Body of pancreas (tissue), 4 donors: ENCODE results near the gene NPEPPS. TPM values are rescaled to one million over a fixed set of nuclear protein-coding genes. Genes with fewer than 3 reads are reported as not detected.

ENCODE experiments used
- ATAC-seq: fragments of 150-250 bp; one replicate; pipeline ENCODE4 v1.9.1; 2016
- DNase-seq, 4 donors: peaks; one replicate each; pipeline ENCODE4 v3.0.0-alpha.2; 2019
- H3K27ac ChIP-seq, 4 donors: fragments of 200-600 bp; sonication (generic); 1 replicate in 3 of 4; 2 replicates in 1 of 4; pipeline versions ENCODE4 v1.5.1 to v1.6.1; 2016 to 2019; ENCODE audit warnings: mild to moderate bottlenecking in 1 of 4, mixed read lengths in 1 of 4, moderate library complexity in 1 of 4
- H3K27me3 ChIP-seq, 2 donors: fragments of 200-600 bp; sonication (generic); one replicate each; pipeline ENCODE4 v1.6.0; 2016; ENCODE audit warnings: mild to moderate bottlenecking in 1 of 2
- H3K36me3 ChIP-seq, 2 donors: fragments of 200-600 bp; sonication (generic); replicated peaks in 1 of 2; 2 replicates each; pipeline ENCODE4 v1.5.1; 2016; ENCODE audit warnings: low read depth in 2 of 2; ENCODE audit not compliant: insufficient read depth in 1 of 2
- H3K4me1 ChIP-seq: fragments of 200-600 bp; sonication (generic); one replicate; pipeline ENCODE4 v1.6.0; 2016
- H3K4me3 ChIP-seq, 2 donors: fragments of 200-600 bp; sonication (generic); 1 replicate in 1 of 2; 2 replicates in 1 of 2; pipeline ENCODE4 v1.5.1; 2016 to 2019
- H3K9me3 ChIP-seq, 3 donors: fragments of 200-600 bp; sonication (generic); 1 replicate in 2 of 3; 2 replicates in 1 of 3; pipeline ENCODE4 v1.5.1; 2016
- POLR2A ChIP-seq, 3 donors: fragments of 450-650 bp; IDR thresholded peaks; one replicate each; pipeline ENCODE4 v1.6.1; 2016; ENCODE audit warnings: antibody characterized with exemption in 3 of 3, mild to moderate bottlenecking in 2 of 3
- WGBS, 2 donors: methylation state at CpG; one replicate each; pipeline ENCODE4 v1.1.5; 2017; 5-methylcytosine and 5-hydroxymethylcytosine counted together
- intact Hi-C: fragments of 100-400 bp; cut with DNase I; formaldehyde crosslinking; loops from one replicate; pipeline ENCODE4 v1.15.1; 2023
- total RNA-seq, 2 donors: library from RNA; depleted of rRNA; stranded (reverse); fragments of >200 nt; gene quantifications; one replicate each; pipeline ENCODE4 v1.1.0, GENCODE V29; 2016
- TF ChIP-seq, protein P1 (sequence below), 7 experiments: fragments of 450-650 bp in 4 of 7; fragments of 200-600 bp in 3 of 7; sonication (generic) in 3 of 7; IDR thresholded peaks; one replicate each; pipeline ENCODE4 v1.5.1; 2016 to 2019; ENCODE audit warnings: antibody characterized with exemption in 7 of 7

NPEPPS gene
- total RNA-seq, 2 donors from 2014 or later: 77.5 to 92.4 TPM

DNA sequence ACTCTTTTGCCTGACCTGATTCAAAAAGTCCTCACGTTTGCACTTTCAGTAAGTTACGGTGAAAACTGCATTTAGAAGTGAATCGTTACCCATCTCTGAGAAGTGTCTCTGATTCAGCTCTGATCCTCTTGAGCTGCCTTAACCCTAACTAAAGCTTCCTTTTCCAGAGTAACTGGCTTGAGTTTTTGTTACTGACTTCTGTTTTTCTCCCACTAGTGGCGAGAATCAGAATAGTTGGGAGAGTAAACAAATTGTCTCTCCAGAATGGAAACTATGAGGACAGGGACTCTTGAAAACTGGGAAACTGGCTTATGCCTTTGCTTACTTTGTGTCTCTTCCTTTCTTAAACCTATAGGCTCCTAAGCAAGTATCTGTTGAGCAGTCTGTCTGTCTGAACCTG lies 87.5 kb downstream of the NPEPPS start:
- intact Hi-C loops: loop anchor here (10.0 kb wide), 2 partner anchors 124 to 394 kb away; no protein-coding TSS in a partner anchor
- WGBS, 2 donors: 64 to 75% methylated on average over 4 of the region's 4 CpGs
- H3K36me3 ChIP-seq: peaks cover 8 to 12% of the 10 kb centered on the region in 2 donors

DNA sequence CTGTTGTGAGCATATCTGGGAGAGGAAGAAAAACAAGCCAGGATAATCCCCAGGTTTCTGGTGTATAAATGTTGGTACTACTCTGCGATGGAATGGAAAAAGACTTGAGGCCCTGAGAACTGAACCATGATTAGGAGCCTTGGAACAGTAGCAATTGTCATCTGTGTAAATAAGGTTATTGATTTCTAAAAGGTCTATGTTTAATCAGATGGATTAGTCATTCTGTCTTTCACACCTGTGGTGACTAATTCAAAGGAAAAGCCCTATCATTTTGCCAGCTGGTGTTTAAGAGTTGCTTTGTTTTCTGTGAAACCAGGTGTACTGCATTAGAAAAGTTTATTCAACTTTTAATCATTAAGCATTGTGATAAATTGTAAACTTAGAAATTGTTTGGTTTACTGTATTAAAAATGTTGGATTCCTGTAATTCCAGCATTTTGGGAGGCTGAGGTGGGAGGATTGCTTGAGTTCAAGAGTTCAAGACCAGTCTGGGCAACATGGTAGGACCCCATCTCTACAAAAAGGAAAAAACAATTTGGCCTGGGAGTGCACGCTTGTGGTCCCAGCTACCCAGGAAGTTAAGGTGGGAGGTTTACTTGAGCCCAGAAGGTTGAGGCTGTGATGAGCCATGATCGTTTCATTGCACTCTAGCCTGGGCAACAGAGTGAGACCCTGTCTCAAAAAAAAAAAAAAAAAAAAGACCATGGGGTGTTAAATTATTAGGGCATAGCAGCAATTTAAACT lies 89.8 kb downstream of the NPEPPS start:
- DNase-seq: no peak
- WGBS, 2 donors: 56 to 58% methylated on average over 3 of the region's 3 CpGs
- no peaks in the 10 kb centered on the region for H3K27me3 ChIP-seq
- peaks cover 24% of the 10 kb centered on the region for H3K4me1 ChIP-seq
- H3K9me3 ChIP-seq: no peaks in the 10 kb centered on the region
- no peak overlapping the region for H3K4me3 ChIP-seq
- H3K27ac ChIP-seq: peak overlapping the region in 3 of 4 donors; percentile 3 to 58 (median 33)
- TF ChIP-seq, protein P1, sequence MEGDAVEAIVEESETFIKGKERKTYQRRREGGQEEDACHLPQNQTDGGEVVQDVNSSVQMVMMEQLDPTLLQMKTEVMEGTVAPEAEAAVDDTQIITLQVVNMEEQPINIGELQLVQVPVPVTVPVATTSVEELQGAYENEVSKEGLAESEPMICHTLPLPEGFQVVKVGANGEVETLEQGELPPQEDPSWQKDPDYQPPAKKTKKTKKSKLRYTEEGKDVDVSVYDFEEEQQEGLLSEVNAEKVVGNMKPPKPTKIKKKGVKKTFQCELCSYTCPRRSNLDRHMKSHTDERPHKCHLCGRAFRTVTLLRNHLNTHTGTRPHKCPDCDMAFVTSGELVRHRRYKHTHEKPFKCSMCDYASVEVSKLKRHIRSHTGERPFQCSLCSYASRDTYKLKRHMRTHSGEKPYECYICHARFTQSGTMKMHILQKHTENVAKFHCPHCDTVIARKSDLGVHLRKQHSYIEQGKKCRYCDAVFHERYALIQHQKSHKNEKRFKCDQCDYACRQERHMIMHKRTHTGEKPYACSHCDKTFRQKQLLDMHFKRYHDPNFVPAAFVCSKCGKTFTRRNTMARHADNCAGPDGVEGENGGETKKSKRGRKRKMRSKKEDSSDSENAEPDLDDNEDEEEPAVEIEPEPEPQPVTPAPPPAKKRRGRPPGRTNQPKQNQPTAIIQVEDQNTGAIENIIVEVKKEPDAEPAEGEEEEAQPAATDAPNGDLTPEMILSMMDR (IDR thresholded peaks at IDR 0.05): no peak
- no peak for TF ChIP-seq POLR2A (IDR thresholded peaks at IDR 0.05)
- intact Hi-C loops: no loop called here
- ATAC-seq: peak; percentile 56
- peaks cover 7 to 8% of the 10 kb centered on the region in 2 donors for H3K36me3 ChIP-seq

More for the DNA sequence above, 87.5 kb downstream of the NPEPPS start:
- peaks cover 24% of the 10 kb centered on the region for H3K4me1 ChIP-seq
- no peak overlapping the region for H3K4me3 ChIP-seq
- DNase-seq (no peak), ATAC-seq (no peak)
- H3K9me3 ChIP-seq: no peaks in the 10 kb centered on the region
- TF ChIP-seq, protein P1 (IDR thresholded peaks at IDR 0.05): peak in 2 of 7 experiments; percentile 8 to 18
- TF ChIP-seq POLR2A (IDR thresholded peaks at IDR 0.05): no peak
- H3K27me3 ChIP-seq: no peaks in the 10 kb centered on the region
- H3K27ac ChIP-seq: peak overlapping the region in 1 of 4 donors; percentile 22

DNA sequence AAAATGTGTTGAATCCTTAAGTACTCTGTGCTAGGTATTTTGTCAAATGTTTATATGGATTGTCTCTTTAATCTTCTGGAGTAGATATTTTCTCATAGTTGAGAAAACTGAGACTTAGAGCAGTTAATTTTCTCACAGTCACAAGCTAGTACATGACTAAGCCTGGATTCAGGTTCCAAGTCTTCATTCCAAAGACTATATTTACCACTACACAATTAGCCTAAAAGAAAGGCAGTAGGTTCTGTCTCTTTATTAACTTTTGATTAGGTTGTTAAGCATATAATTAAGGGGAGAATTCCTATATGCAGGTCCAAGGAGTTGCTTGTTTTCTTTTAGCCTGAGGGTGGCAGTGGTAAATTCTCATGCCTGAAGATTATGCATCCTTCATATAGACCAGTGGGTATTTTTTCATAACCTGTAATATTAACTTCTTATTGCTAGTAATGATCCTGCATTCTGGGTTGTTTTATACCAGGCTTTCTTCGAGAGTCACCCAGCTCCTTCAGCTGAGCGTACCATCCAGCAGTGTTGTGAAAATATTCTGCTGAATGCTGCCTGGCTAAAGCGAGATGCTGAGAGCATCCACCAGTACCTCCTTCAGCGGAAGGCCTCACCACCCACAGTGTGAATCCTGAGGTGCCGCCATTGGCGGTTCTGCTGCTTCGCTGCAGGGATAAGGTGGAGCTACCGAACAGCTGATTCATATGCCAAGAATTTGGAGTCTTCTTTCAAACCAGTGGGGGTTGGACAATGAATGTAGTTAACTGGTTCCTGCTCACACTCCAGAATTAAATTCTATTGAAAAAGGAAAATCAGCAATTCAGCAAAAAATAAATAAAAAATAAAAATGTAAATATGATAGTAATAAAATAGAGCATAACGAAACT lies 90.6 kb downstream of the NPEPPS start:
- 66 to 74% methylated on average over 9 of the region's 9 CpGs for WGBS, 2 donors
- H3K36me3 ChIP-seq: peaks cover 7 to 8% of the 10 kb centered on the region in 2 donors
- no peak for ATAC-seq

DNA sequence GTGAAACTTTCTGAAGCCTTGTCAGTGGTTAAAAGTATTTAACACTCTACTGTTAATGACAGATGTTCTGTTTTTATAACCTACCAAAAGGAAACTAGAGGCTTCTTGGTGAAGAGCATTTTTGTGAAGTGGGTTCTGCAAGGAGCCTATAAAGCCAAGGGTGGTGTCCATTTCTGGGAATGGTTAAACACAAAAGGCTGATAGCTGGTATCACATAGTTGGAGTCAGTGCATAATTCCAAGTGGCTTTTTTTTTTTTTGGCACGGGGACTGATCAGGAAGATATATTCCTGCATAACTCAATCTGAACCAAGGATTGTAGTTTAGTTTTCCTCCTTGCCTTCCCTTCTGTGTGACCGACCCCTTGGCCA lies 91.3 kb downstream of the NPEPPS start:
- Histone ChIP-seq H3K9me3 (no peaks in the 10 kb centered on the region), H3K27ac (peak overlapping the region in 1 of 4 donors; percentile 58), H3K36me3 (peaks cover 7 to 8% of the 10 kb centered on the region in 2 donors), H3K4me1 (peaks cover 24% of the 10 kb centered on the region), H3K4me3 (no peak overlapping the region), H3K27me3 (no peaks in the 10 kb centered on the region)
- ATAC-seq (no peak), DNase-seq (no peak)
- intact Hi-C loops: no loop called here
- no peak for TF ChIP-seq POLR2A (IDR thresholded peaks at IDR 0.05)
- TF ChIP-seq, protein P1 (IDR thresholded peaks at IDR 0.05): no peak
- WGBS, 2 donors: 27 to 48% methylated on average over 2 of the region's 2 CpGs

More for the DNA sequence above, 90.6 kb downstream of the NPEPPS start:
- H3K27me3 ChIP-seq: no peaks in the 10 kb centered on the region
- peak overlapping the region in 2 of 4 donors; percentile 33 to 58 for H3K27ac ChIP-seq
- DNase-seq: peak in 2 of 4 donors; percentile 15 to 37
- TF ChIP-seq POLR2A (IDR thresholded peaks at IDR 0.05): no peak
- intact Hi-C loops: no loop called here
- H3K4me1 ChIP-seq: peaks cover 24% of the 10 kb centered on the region
- H3K4me3 ChIP-seq: no peak overlapping the region
- H3K9me3 ChIP-seq: no peaks in the 10 kb centered on the region

DNA sequence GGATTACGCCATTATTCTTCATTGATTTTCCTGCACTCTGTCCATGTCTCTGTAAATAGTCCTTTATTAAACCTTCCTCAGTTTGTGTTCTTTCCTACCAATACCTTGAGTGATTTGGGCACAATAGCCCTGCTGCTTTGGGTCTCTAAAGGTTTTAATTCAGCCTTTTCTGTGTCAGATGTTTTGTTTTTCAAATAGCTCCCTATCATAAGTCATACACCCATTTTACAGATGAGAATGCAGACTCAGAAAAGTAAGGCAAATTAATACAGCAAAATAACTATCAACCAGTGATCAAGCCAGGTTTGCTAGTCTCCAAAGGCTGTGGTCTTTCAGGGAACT lies 93.8 kb downstream of the NPEPPS start:
- Histone ChIP-seq H3K36me3 (peaks cover 0 to 2% of the 10 kb centered on the region in 2 donors), H3K4me1 (peaks cover 22% of the 10 kb centered on the region), H3K27me3 (no peaks in the 10 kb centered on the region), H3K27ac (no peak overlapping the region), H3K9me3 (no peaks in the 10 kb centered on the region), H3K4me3 (no peak overlapping the region)
- intact Hi-C loops: no loop called here
- no peak for TF ChIP-seq POLR2A (IDR thresholded peaks at IDR 0.05)
- TF ChIP-seq, protein P1 (IDR thresholded peaks at IDR 0.05): no peak
- no peak for DNase-seq
- 0 to 93% methylated on average over 1 of the region's 1 CpG for WGBS, 2 donors
- ATAC-seq: no peak
